Measurements from ENCODE around the gene BTG1.
A peak's percentile ranks its signal among the peaks of the same experiment; 100 is the strongest.

The BTG1 gene

DNA sequence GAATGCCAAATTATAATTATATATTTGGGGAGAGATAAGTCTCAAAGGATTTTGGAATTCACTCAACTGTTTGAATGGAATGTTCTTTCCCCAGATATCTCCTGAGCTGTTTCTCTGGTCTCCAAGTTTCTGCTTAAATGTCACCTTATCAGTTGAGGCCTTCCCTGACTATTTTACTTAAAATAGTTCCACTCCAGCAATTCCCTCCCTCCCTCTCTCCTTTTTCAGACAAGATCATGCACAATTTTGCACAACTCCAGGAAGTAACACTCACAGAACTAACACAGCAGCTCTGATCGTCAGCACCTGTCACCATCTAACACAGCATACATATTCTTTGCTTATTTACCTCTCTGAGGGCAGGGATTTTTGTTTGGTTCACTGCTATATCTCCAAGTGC, 12.5 kb downstream of the BTG1 start:
- DNase-seq, result peak in 1 of 2 donors; percentile 28

DNA sequence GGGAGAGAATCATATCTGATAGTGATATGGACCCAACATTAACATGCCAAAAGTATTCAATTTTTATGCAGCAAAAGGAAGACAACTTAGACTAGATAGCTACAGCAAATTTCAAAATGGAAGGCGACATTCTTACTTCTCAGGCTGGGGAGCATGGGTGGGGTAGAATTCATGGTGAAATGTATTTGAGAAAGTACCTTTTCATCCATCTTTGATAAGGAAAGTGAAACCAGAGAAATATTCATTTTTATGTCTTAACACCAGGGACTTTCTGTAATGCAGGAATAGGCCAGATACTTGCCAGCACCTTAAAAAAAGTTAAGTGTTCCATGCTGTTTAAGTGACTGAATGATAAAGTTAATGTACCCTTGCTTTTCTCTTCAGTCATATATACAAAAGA, 13.4 kb downstream of the BTG1 start:
- DNase-seq, result peak in 1 of 2 donors; percentile 62

DNA sequence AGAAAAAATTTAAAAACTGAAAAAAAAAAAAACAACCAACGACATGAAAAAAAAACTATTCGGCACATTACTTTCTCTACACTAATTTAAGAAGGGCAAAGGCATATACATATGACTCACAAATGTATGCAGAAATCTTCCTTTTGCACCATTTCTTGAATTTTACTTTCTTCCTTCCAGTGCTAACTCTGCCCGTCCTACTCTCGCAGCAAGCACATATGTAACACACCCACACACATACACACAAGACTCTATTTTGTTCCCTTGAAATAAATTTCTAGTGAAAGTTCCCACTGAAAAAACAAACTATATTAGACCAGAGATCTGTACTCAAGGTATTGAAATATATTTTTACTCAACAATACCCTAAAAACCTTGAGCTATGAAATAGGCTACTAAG, 14.6 kb downstream of the BTG1 start:
- no peak for DNase-seq

DNA sequence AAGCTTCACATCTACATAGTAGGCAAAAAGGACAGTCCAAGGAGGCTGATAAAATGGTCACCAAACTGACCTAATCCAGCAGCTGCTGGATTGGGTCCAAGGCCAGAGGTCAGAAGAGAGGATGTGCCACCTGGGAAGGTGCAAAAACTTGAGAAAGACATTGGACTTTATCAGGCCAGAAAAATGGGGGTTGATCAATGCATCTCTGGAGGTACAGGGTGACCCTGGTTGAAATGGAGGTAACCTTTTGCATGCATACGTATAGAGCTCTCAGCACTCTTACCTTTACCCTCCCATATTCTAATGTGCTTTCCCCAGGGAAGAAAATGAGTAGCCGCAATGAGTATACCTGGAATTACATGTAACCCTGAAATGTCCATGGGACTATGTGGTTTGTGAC, 16.0 kb downstream of the BTG1 start:
- no peak for DNase-seq

DNA sequence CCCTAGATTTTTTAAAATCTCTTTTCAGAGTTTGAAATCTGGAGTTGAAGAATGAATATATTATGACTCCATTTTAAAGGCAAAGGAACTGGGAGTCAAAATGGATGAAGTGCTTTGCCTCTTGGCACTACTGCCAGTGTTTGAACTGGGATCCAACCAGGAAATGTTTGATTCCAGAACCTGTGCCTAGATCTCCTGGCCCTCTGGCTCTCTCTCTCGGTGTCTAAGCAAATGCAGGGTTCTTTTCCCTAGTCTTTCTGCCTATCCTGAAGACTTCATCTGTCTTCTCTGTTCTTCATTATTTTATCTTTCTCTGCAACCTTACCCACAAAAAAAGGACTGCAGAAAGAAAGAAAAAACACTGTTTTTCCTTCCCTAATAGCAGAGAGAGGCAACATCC, 17.0 kb downstream of the BTG1 start:
- DNase-seq, result no peak

DNA sequence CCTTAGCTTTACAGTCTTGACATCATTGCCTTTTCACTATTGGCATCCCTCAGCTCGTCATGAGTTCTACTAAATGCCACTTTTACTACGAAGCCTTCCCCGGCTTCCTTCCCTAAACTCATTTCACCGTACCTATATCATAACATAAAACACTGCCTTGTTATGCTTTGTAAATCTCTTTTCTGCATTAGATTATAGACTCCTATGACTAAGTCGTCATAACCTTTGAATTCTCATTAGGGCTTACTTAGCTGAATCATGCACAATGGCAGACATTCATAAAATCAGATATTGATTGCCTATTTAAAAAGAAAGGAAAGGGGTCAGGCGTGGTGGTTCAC, 21.0 kb downstream of the BTG1 start:
- no peak for DNase-seq

DNA sequence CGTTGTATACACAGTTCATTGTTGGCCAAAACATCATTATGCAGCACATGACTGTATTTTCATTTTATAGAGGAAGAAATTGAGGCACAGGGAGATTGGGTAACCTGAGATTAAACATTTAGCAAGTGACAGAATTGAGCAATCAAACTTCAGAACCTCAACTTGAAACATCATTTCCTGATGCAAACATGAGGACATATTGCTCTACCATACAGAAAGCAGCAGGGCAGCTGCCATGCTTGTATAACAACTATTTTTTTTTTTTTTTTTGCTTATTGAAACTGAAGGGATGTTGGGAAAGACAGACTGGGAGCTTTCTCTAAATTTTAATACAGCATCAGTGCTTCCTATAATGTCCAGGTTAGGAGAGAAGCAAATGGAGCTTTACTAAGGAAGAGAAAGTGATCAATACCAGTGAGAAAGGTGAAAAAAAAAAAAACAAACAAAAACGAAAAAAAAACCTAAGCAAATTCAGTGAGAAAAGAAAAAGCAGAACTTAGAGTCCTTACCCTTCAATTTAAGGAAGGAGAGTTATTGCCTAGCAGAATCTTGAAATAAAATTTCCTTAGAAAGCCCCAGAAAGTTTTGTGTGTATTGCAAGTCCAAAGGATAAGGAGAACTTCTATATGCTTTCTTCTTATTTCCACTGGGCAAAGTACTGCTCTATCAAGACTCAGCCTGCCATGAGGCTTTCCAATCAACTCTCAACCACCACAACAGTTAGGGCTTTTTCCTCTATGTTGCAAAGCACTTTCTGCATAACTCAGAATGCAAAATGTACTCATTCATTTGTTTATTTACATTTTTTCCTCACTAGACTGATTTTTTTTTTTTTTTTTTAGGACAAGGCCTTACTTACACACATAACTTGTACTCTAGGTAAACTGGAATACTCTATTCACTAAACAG, 21.6 kb downstream of the BTG1 start:
- DNase-seq, result no peak

DNA sequence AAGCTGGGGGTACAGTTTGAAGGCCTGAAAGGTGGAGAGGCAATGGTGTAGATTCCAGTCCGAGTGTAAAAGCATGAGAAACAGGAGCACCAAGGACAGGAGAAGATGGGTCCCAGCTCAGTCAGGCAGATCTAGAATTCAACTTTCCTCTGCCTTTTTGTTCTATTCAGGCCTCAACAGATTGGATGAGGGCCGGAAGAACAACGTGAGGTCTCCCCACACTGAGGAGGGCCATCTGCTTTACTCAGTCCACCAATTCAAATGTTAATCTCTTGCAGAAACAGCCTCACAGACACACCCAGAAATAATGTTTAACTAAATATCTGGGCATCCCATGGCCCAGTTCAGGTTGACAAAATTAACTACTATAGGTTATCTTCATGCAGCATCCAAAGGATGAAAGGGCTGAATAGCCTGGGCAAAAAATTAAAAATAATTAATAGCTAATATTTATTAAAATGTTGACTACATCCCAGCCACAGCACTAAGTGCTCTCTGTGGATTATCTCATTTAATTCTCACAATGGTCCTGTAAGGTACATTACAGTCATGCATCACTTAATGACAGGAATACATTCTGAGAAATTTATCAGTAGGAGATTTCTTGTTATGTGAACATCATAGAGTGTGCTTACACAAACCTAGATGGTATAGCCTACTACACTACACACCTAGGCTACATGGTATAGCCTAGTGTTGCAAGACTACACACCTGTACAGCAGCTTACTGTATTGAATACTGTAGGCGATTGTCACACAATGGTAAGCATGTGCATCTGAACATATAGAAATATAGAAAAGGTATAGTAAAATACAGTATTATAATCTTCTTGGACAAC, 22.5 kb downstream of the BTG1 start:
- no peak for DNase-seq

DNA sequence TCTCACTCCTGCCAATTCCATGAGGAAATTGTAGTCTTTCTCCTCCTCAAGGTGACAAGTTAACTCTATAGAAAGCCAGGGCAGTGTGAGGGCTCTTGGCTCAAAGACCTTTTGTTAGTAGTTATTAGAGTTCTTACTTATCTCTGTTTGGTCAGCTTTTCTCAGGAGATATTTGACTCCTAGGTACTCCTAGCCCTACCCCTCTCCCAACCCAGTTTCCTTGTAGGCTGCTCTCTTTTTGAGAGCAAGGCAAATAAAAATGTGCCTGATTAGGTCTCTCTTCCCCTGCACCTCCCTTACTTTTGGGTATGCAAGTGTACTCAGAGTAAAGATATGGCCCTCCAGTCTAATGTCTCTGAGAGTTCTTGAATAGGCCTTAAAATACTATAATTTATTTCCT, 23.8 kb downstream of the BTG1 start:
- DNase-seq, result no peak

DNA sequence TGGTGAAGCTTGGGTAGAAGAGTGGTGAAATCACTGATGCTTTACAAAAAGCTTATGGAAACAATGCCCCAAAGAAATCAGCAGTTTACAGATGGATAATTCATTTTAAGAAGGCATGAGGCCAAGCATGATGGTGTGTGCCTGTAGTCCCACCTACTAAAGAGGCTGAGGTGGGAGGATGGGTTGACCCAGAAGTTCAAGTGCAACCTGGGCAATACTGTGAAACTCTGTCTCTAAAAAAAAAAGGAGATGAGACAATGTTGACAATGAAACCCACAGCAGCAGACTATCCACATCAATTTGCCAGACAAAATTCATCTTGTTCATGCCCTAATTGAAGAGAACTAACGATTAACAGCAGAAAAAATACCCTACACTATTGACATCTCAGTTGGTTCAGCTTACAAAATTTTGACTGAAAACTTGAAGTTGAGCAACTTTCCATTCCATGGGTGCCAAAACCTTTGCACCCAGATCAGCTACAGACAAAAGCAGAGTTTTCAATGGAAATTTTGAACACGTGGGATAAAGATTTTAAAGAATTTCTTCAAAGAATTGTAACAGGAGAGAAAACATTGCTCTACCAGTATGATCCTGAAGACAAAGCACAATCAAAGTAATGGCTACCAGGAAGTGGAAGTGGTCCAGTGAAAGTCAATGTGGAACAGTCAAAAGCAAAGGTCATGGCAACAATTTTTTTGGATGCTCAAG, 26.7 kb downstream of the BTG1 start:
- DNase-seq, result no peak

DNA sequence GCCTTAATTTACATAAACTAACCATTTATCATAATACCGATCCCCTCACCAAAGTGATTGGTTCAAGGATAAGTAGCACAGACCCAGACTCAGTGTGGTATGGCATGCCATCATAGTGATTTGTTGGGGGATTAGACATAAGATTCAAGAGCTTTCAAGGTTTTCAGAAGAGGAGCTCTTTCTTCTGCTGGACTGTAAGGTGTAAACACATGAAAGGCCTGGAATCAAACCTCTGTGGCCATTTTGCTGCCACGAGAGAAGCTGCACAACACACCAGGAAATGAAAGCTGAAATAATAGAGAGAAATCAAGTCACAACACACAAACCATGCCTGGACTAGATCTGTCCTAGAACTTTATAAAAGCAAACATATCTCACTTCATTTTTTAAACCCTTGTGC, 30.8 kb downstream of the BTG1 start:
- DNase-seq, result no peak

DNA sequence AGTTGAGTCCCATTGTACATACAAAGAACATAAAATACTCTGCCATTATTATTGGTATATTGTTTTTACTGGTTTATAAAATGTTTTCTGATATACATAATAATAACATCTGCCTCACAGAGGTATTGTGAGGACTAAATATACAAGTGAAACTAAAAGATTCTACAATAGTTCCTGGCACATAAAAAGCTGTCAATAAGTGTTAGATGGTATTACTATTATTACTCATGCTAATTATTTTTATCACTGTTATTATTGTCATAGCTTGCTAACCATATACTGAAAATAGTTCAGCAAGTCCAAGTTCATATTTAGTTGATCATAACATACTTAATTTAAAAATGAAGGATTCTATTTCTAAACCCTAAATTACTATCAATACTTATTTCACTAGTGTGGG, 34.4 kb downstream of the BTG1 start:
- DNase-seq, result no peak

DNA sequence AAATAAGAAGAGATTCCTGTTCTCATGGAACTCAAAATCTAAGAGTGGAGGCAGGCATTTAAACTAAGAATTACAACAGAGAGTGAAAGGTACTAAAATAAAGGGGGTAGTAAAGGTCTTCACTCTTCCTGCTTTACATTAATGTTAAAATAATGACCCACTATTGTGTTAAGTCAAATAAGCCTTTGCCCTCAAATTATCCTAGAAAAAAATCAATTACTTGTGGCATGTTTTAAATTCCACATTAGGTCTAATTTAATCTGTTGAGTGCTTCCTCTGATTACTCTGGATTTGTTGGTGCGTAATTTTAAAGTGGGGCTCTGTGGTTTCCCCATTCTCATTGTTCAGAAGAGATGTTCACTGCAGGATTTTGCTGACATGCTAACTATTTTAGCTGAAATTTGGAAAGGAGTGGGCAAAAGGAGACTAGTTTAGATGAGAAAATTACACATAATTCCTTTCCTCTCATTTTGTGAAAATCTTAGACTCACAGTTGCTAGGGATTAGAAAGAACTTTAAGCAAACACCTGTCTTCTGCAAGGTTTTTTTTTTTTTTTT, 35.5 kb downstream of the BTG1 start:
- DNase-seq, result no peak

DNA sequence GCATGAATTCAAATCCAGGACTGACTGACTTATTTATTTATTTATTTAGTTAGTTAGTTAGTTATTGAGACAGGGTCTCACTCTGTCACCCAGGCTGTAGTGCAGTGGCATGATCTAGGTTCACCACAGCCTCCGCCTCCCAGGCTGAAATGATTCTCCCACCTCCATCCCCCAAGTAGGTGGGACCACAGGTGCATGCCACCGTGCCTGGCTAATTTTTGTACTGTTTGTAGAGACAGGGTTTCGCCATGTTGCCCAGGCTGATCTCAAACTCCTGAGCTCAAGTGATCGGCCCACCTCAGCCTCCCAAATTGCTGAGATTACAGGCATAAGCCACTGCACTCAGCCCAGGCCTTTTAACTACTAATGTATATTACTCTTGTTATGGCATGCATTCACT, 36.0 kb downstream of the BTG1 start:
- DNase-seq, result no peak

DNA sequence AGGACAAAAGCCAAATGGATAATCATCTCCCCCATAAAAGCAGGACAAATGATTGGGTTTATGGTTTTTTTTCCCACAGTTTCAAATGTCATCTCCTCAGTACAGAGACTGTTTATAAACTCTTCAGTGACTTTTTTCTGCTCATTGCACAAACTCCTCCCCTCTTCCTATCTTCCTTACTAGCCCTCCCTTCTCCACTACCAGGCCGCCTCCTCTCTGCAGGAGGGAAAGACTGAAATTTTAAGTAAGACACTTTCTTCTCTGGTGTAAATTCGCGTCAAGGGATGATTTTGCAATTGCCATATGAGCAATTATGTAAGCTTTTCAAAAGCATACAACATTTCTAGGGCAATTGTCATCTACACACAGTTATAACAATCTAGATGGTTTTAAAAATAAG, 37.0 kb downstream of the BTG1 start:
- DNase-seq, result no peak

DNA sequence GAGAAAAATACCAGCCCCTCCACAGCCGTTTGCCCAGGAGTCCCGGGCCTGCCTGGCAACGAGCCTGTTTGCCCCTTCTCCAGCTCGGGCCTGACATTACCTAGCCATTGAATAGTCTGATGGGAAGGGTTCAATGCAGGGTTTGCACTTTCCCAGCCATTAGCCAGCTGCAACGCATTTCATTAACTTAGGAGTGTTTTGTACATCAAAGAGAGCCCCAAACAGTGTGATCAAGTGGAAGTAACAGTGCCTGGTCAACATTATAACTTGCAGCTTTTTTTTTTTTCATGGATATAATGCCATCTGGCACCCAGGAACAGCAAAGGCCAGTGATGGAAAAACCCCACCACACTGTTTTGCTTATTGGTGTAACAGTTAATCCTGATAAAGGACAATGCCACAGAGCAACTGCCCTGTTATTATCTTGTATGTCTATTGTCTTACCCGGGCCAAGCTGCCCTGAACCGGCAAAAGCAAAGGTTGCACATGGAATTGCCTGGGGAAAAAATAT, 38.0 kb downstream of the BTG1 start:
- no peak for DNase-seq

DNA sequence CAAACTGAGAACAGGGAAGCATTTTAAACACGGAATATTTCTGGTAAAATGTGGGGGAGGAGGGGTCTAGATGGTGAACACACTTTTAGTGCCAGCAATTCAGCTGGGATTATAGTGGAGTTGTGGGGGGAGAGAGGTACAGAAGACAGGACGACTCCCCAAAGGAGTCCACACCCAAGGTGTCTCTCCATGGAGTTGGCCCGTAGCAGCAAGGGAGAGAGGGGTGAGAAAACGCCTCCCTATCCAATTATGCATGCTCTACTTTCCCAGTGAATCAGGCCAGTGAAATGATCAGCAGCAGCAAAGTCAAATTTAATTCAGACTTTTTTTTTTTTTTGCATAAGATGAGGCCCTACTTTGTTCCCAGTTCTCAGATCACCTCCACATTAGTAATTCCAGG, 38.6 kb downstream of the BTG1 start:
- DNase-seq, result no peak

DNA sequence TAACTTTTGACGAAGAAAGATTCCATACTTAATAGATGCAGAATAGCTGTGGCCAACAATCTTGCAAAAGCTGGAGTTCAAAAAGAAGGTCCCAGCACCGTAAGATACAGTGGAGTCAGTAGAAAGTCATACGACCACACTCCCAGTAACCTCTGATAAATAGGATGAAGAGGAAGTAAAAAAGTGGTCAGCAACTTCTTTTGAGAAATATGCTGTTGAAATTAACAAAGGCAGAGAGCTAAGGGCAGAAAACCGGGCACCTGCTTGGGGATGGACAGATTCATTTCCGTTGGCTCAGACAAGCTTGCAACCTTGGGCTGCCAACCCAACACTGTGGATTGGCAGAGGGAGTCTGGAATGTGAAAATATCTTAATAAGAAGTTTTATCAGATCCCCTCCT, 40.0 kb downstream of the BTG1 start:
- DNase-seq, result no peak

DNA sequence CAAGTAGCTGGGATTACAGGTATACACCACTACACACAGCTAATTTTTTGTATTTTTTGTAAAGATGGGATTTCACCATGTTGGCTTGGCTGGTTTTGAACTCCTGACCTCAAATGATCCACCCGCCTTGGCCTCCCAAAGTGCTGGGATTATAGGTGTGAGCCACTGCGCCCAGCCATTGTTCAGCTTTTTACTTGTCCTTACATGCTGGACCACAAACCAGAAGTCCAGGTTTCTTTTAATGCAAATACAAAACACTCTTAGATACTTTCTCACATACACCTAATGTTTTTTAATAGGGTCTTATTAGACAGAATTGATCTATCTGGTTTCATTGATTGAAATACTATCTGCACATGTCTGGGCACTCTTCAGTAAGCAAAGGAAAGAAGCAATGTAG, 40.5 kb downstream of the BTG1 start:
- DNase-seq, result no peak

DNA sequence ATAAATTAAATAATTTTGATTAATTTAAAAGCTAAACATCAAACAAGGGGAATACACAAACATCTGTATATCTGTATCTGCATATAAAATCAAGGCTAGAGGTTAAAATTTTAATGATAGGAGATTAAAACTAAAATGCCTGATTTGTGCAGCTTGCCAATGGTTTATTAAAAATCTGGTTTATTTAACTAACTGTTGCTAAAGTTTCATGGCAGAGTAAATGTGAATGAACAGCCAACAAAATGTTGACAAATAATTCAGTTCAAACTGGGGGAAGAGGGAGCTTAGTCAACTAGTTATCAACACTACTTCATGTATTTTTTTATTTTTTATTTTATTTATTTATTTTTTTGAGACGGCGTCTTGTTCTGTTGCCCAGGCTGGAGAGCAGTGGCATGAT, 43.0 kb downstream of the BTG1 start:
- no peak for DNase-seq

DNA sequence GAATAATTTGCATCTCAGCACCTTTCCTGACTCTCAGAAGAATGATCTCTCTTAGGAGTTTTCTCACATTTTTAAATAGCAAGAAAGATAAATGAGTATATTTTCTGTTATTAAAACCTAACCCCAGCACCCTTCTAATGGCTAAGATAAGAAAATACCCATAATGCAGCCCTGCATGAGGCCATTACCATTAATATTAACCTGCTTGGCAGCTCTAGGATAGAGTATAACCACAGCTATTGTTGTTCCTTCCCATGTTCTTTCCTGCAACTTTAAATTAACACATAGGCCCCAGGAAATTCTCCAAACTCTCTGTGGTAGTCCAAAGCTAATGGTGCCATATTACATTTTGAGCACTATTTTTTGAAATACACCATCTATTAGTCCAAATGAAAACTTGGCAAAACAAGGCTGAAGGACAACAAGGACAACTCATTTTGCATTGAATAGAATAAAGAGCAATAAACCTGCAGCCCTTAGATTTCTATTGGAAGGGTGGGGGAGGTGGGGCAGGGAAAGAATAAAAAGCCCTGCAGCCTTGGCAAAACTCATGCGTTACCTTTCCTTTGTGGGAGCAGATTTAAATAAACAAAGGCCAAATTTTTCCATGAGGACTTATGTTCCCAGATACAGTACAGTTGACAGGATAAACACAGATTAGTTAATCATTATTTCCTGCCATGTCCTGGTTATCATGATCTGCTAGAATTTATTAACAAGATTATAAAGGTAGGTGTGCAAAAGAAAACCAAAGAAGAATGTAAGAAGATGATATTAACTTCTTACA, 46.9 kb downstream of the BTG1 start:
- no peak for DNase-seq

Measured in CD4-positive, alpha-beta T cell treated with Interleukin-1 beta for 1 hour (primary cell).